ENCODE measurements around the gene COL2A1.

COL2A1 gene

DNA sequence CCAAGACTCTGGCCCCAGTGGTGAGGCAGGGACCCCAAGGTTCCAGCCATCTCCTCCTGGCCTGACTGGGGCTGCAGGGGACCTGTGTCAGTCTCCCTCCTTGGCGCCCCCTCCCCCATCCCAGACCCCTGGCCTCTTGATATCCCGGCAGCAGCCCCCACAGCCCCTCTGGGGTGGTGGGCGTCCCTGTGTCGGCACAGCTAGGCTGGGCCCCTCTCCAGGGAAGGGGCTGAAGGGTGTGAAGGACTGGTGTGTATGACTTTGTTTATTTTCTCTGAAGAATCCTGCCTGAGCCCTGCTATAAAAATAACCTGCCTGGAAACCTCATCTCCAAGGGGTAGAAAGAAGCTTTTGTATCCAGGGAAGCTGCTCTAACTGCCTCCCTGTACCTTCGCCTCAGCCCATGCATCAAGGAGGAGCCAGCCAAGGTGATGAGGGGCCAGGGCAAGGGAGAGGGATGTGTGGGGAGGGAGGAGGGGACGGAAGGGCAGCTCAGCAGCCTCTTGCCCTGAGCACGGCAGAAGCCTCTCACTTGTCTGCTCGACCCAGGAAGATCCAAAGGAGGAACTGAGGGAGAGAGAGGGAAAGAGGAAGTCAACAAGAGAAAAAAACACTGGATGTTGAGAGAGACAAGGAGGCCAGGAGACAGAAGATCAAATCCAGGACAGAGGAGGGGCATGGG lies 25.4 kb upstream of the COL2A1 start:
- no peak for DNase-seq

DNA sequence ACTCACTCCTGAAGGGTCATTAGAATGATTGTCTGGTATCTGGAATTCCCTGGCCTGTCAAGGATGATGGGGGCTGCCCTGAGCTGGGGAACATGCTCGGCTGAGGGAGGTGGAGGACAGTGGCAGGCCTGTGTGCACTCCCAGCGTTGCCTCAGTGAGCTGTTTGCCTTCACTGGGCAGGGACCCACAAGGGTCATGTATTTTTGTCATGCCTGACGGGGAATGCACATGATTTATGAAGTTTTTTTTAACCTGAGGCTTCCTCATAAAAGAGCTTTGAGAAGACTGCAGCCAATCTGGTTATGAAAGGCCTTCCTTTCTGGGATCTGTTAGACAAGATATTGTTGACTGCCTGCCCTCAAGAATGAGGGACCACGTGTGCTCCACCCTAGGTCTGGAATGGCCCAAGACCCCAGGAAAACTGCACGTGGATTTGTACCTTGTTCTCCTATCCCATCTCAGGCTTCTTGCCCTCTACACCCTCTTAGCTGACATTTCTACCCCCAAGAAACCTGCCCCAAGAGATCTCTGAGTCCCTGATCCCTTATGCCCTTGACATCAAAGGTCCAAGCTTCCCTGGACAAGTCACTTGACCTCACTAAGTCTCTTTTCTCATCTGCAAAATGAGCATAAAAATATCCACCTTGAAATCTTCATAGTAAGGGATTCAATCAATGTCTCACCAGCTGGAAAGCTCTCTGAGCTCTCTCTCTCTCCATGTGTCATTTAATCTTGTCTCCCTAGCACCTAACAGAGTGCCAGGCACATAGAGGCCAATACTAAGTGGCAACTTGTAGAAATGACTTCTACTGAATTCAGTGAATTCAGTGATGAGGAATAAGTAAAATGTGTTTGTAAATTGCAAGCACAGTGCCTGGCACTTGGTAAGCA lies 24.5 kb upstream of the COL2A1 start:
- DNase-seq, result no peak

DNA sequence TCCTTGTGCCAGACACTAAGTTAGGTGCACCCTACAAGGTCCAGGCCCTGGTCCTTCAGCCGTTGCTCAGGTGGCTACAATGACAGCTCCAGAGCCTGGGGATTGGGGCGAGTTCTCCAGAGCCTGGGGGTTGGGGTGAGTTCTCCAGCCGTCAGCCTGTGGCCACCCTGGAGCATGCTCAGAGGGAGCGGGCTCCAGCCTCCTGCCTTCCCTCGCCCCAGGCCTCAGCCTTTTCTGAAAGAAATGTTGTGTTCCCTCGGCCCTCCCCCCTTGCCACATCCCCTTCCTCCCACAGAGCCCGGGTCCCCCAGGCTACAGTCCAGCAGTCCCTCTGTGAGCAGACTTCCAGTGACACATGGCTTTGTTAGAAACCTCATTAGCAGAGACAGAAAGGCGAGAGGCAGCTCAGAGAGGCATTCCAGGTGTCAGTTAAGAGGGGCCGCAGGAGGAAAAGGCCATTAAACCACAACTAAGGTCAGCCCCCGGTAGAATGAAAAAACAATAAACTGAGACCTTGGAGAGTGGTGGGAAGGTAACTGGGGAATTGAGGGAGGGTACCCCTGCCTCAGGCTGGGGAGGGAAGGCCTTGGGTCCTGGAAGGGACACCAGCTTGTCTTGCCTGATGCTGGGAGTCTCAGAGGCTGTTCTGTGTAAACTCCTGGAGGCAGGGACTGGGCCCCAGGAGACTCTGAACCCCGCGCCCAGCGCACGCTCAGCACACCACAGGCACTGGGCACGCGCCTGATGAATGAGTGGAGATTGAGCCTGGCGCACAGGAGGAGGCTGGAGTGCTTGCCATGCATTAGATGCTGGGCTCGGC lies 23.1 kb upstream of the COL2A1 start:
- no peak for DNase-seq

DNA sequence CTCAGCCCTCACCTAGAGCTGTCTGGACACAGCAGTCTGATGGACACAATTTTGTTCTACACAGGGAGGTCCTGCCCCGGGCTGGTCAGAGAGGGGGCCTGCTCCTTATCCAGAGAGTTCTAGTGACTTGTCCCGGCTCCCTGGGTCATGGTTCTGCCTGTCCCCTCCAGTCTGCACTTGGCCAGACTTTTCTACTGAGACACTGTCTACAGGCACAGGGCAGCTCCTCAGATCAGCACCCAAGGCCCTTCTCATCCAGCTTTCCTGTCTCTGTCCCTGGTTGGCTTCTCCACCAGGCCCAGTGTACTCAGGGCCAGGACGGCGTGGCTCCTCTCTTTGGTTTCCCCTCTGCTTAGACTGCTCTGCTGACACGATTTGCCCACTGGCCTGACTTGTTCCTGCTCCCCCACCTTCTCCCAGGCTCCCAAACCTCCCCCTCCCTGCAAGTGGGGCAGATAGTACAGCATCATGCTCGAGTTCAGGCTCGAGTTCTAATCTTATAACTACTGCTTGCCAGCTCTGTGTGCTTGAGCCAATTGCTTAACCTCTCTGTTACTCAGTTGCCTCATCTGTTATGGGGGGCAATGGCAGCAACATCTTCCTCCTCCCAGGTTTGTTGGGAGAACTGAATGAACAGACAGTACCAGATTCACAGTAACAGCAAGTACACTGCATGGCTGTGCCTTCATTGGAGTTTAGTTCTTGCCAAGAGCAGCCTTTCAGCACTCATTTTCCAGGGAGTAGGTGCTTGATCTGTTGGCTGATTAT lies 22.0 kb upstream of the COL2A1 start:
- no peak for DNase-seq

DNA sequence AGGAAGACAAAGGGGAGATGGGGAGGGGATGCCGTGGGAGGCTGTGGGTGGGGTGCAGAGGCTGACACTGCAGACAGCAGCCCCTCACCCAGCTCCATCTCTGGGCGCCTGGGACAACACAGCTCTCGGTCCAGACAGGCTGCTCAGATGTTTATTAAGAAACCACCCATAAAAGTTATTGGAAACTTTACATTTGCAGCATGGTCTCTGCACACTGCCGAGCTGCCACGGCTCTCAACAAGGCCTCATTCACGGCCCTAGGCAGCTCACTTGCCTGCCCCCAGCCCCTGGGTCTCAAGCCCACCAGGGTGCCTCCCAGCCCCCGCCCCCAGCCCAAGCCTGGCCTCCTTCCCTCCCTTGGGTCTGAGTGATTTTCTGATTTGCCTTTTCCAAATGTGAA lies 21.0 kb upstream of the COL2A1 start:
- DNase-seq, result no peak

DNA sequence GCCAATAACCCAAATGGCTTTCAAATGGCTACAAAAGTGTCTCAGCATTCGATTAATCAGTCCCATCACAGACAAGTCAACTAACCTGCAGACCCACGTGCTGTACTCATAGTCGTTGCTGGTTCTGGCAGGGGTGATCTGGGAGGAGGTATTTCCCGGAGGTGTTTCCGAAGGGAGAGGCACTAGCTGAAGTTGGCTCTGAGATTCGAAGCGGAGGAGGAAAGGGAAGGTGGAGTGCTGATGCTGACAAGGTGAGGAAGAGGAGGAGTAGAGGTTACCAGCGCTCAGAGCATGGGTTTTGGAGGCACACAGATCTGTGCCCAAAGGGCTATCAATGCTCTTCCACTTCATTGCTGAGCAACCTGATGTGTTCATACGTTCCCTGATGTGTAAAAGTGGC lies 20.5 kb upstream of the COL2A1 start:
- DNase-seq, result no peak

DNA sequence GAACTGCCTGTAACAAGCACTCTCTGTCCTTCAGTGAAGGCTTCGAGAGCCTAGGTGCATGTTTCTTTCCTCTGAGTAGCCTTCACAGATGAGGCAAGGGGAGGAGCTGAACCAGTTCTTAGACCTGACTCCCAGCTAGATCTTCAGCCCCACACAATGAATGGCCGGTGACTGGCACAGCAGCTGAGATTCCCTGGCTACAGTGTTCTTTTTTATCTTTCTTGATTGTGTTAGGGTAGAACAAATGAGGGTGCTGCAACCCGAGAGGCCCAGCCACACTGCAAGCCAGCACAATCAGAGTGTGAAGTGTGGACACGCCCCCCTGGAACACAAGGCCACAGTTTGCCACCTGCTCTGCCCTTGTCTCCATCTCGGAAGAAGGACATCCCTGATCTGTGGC lies 19.1 kb upstream of the COL2A1 start:
- DNase-seq, result no peak

DNA sequence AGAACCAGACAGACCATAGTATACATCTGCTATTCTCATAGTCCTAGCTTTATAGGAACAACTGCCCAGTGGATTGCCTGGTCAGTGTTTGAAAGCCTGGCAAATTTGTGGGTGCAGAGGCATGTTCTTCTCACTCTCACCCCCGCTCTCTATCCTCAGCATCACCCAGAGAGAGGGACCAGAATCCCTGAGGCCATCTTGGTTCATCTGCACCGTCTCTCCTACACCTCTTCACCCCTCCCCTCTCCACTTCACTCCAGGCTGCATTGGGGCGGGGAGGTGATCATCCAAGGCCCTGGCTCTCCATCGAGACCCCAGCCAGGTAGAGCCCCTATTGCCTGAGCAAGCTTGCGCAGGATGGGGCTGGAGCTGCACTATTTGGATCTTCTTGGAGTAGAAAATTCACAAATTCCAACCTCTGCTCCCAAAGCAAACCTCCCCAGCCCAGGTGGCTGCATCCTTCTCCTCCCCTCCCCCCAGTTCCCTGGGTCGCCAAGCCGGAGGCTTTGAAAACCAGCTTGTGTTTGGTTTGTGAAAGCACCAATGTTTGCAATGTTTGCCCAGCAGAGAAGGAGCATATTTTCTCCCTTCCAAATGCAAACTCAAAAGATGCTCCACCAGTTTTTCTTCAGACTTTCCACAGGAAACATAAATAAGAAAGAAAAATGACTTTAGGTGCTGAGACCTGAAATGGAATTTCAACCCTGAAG lies 18.6 kb upstream of the COL2A1 start:
- no peak for DNase-seq

DNA sequence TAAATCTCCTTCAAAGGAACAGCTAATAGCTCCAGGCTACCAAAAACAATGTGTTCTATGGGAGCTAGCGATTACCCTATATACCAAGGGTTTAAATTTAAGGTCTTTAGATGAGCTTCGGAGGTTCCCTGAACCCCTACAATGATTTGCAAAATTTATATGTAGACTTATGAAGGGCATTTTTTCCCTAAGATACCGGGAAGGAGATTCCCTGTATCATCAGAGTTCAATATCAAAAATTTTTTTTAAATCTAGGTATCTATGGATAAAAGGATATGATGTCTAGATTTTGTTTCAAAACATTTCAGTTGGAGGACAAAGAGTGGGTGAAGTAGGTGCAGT lies 17.9 kb upstream of the COL2A1 start:
- DNase-seq, result no peak

DNA sequence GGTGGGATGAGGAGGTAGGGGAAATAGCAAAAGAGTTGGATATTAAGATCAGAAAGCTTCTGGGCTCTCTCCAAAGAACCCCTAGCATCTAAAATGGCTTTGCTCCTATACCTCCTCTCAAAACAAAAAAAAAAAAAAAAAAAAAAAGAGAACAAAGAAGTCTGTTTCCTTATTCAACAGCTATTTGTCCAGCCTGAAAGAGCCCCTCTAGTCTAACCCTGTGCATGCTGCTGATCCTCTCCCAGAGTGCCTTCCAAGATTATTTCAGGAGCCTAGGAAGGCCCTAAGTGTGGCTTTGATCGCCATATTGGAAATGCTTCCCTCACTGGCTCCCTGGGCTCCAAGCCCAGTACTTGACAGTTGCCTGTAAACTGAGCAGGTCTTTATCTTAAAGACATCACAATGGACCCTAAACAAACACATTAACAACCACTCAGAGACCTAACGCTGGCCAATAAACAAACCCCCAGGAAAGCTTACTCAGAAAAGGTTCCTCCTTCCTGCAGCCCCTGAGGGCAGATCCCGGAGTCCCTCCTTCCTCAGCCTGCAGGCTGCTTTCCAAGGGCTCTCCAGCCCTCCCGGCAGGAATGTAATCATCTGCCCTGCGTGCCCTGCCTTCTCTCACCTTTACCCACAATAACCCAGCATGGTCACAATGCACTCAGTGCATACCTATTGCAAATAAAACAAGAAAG lies 17.4 kb upstream of the COL2A1 start:
- DNase-seq, result no peak

DNA sequence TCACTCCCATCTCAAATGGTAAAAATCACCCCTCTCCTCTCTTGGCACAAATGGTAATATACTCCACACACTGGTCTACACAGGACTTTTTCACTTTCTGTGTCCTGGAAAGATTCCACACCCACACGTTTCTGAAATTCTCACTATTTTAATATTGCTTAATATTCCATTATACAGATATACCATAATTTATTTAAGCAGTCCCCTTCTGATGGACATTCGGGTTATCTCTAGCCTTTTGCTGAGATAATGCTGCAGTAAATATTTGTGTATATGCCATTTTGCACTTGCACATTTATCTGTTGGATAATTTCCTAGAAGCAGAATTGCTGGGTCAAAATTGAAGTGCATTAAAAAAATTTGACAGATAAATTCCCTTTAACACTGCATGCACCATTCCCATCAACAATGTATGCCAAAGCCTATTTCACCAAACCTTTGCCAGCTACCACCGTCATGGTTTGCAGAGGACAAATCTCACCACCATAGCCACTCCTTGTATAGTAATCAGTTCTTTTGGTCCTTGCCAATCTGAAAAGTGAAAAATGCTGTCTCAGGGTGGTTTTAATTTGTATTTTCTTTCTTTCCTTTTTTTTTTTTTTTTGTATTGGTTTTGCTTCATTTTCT lies 15.5 kb upstream of the COL2A1 start:
- DNase-seq, result no peak

DNA sequence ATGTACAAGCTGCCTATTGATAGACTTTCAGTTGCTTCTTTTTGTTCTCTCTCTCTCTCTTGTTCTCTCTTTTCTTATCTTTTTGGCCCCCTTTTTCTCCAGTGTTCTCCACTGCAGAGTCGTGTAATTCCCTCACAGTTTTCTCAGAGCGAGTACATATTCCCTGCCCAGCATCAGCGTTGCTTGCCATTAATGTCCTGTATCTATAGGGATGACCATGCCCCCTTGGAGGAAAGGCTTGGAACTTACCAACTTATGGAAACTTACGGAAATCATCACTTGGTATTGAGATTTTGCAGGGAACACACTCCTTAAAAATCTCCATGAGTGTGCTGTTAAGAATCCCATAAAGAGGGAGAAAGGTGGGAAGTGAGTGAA lies 14.3 kb upstream of the COL2A1 start:
- no peak for DNase-seq

DNA sequence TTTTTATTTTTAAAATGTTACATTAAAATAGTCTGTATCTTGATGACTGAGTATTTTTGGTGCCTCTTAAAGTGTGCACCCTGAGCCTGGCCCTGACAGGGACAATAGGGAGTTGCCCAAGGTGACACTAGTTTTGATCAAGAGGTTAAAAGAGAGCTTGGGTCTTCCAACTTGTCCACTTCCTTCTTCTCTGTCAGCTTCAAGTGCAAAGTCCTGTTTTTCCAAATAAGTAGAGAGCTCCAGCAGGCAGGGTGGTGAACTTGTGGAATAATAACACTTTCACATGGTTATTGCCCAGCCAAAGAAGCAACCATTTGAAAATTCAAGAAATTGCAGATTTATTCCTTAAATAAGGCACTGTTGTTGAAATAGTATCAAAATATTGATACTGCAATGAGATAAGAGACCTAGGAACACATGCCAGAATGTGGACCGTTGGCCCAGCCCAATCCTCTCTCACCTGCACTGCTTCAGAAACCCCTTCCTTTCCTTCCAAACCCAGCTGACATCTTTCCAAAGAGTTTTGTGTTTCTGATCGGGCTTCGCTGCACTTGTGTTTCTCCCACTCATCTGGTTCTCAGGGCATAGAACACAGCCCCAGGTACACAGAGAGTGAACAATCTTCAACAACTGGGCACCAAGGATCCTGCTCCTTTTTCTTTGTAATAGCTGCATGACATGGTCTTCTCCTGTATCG lies 13.8 kb upstream of the COL2A1 start:
- DNase-seq, result no peak

DNA sequence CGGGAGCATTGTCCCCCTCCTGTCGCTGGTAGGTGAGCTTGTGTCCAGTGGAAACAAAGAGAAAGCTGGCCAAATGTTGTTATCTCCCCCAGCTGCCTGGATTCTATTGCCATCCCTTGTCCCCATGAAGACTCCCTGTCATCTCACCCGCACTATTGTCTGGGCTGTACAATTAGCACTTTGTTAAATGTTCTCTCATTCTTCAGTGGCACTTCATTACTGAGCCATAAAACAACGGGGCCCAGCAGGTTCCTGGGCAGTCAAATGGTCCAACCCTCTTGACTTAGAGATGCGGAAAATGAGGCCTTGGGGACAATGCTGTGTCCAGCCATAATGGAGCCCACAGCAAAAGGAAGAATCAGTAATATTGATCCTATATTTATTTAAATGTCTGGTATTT lies 13.2 kb upstream of the COL2A1 start:
- no peak for DNase-seq

DNA sequence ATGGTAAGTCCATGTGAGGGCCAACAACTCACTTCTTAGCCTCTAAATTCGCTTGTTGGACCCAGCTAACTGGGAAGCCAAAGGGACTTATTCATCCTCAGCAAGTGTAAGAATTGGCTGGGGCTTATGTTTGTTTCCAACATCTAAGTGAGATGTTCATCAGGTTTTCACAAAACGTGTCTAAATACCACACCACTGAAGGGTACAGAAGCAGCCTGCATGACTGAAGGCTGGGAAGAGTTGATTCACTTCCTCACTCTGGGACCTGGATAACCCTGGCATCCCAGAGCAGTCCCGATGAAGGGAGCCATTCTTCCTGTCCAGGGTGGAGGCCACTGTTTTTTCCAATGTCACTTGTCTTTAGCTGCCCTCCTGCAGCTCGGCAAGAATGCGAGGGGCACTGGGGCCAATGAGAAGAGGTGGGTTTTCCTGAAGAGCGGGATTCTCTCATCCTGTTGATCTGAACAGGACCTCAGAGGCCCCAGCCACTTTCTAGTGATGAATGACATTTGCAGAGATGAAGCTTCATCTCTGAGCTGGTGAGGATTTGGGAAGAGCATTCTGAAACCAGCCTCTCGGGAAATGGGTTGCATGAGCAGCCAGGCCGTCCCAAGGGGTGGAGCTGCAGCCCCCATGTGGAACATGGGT lies 12.2 kb upstream of the COL2A1 start:
- DNase-seq, result no peak

DNA sequence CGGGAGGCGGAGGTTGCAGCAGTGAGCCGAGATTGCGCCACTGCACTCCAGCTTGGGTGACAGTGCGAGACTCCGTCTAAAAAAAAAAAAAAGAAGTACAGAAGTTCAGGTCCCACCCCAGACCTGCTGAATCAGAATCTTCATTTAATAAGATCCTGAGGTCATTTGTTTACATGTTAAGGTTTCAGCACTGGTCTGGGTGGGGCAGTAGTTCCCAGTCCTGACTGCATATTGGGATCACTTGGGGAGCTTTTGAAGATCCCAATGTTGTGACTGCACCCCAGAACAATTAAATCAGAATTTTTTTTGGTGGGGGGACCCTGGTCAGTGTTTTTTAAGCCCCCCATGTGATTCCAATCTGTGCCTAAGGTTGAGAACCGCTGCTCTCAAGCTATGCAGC lies 11.7 kb upstream of the COL2A1 start:
- no peak for DNase-seq

DNA sequence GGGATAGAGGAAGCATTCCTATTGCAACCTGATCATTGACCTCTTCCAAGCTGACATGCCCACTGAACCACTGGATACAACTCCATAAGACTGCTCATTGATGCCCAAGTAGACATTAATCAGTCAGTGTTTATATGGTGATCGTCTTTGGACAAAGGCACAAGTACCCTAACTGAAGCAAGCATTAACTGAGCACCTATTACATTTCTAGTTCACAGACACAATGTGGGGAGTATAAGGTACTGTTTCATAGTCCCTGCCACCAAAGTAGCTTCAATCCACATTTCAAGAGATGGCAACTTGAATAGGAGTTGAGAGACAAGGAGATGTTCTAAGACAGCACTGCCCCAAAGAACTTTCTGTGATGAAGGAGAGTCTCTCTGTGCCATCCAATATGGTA lies 10.9 kb upstream of the COL2A1 start:
- no peak for DNase-seq

DNA sequence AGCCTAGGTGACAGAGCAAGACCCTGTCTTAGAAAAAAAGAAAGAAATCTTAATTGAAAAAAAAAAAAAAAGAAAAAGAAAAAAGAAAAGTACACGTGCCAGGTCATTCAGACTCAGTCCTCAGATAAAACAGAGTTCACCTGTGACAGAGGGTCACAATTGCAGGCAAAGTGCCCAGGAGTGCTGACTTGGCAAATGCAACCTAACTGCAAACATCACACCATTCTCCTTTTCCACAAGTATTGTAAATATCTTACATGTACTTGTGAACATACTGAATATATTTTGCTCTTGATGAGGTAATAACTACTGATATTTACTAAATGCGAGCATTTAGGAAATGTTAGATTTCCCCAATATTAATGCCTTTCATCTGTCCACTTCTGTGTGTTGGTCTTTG lies 9.0 kb upstream of the COL2A1 start:
- DNase-seq, result no peak

DNA sequence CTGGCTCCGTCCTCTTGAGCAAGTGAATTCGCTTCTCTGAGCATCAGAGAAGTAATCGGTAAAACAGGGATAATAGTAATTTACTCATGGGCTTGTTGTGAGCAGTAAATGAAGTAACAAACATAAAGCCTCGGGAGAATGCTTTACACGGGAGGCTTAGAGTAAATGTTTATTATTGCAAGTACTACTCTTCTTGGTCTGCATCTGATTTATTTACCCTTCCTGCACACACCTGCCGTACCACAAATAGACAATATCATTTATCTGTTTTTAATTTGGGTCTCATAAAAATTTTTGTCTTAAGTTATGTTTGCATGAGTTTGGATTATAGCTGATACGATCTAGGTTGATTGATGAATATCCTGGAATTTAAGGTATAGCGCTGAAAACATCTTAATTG lies 7.8 kb upstream of the COL2A1 start:
- DNase-seq, result no peak

DNA sequence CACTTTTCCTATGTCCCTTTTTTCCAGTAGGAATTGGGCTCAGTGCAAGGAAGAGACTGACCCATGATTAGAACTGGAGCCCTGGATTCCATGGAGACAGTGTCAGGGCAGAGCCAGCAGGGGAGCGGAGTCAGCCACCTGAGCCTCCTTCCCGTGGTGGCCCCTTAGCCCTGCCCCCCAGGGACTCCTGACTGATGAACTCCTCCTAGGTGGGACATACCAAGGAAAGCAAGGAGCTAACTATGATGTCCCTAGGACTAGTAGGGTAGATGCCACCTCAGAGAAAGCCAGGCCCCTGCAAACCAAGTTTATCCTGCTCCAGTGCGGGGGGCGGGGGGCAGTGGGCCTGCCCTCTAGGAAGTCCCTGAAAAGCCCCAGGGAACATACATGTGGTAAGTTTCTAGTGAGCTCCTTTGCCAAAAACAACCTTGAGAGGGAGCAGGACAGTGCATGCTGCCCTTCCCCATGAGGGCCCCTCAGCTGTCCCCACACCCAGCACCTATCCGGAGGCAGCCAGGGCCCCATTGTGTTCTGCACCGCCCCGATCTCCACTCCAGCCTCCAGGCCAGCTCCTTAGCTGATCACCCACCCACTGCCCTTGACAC lies 6.2 kb upstream of the COL2A1 start:
- no peak for DNase-seq
